Keratinocyte (primary cell): ENCODE data around the gene PKP4. TPM values are rescaled to one million over a fixed set of nuclear protein-coding genes. Genes with fewer than 3 reads are reported as not detected.

Experiments used
- DNase-seq: peaks from one replicate; pipeline ENCODE4 v3.0.0-alpha.2; 2011; ENCODE audit warnings: low read depth, missing footprints, low spot score
- FAIRE-seq: peaks from 2 replicates; lab custom pipeline; 2011; peaks lifted over from hg19 to GRCh38; lab: Jason Lieb, UNC
- H2AFZ ChIP-seq: 2 replicates; pipeline ENCODE4 v1.6.0; 2012; ENCODE audit warnings: low read length, control low read depth, inconsistent platforms; ENCODE audit not compliant: control insufficient read depth
- H3K27ac ChIP-seq: 2 replicates; pipeline ENCODE4 v1.5.1; 2011; ENCODE audit warnings: low read length; ENCODE audit not compliant: control insufficient read depth, insufficient read depth
- H3K27me3 ChIP-seq: 3 replicates; pipeline ENCODE4 v1.6.0; 2011; ENCODE audit warnings: low read length; ENCODE audit not compliant: control insufficient read depth, insufficient read depth; ENCODE audit errors: extremely low read depth
- H3K36me3 ChIP-seq, 2 experiments: 2 replicates in 1 of 2; 3 replicates in 1 of 2; pipeline ENCODE4 v1.5.1; 2011; ENCODE audit warnings: low read length in 2 of 2, mild to moderate bottlenecking in 1 of 2; ENCODE audit not compliant: control insufficient read depth in 2 of 2, insufficient read depth in 2 of 2; ENCODE audit errors: extremely low read depth in 1 of 2
- H3K4me1 ChIP-seq: 3 replicates; pipeline ENCODE4 v1.5.1; 2011; ENCODE audit warnings: low read length; ENCODE audit not compliant: control insufficient read depth, insufficient read depth; ENCODE audit errors: extremely low read depth
- H3K4me2 ChIP-seq: 3 replicates; pipeline ENCODE4 v1.6.0; 2011; ENCODE audit warnings: low read depth, low read length; ENCODE audit not compliant: control insufficient read depth, insufficient read depth; ENCODE audit errors: extremely low read depth
- H3K4me3 ChIP-seq, 3 experiments: fragments of 200-600 bp in 1 of 3; sonication (generic) in 1 of 3; 2 replicates in 2 of 3; 3 replicates in 1 of 3; pipeline ENCODE4 v1.5.1; 2011 to 2016; ENCODE audit warnings: low read length in 3 of 3, mild to moderate bottlenecking in 3 of 3, control low read depth in 2 of 3, inconsistent platforms in 1 of 3, low read depth in 1 of 3, mixed read lengths in 1 of 3, mixed run types in 1 of 3, moderate library complexity in 1 of 3; ENCODE audit not compliant: control insufficient read depth in 2 of 3, insufficient read depth in 2 of 3; ENCODE audit errors: extremely low read depth in 1 of 3
- H3K79me2 ChIP-seq: 2 replicates; pipeline ENCODE4 v1.6.0; 2012; ENCODE audit warnings: low read length; ENCODE audit not compliant: control insufficient read depth, insufficient read depth
- H3K9ac ChIP-seq: 3 replicates; pipeline ENCODE4 v1.6.0; 2011; ENCODE audit warnings: low read length; ENCODE audit not compliant: control insufficient read depth, insufficient read depth; ENCODE audit errors: extremely low read depth
- H3K9me1 ChIP-seq: 3 replicates; pipeline ENCODE4 v1.6.0; 2011; ENCODE audit warnings: low read length; ENCODE audit not compliant: control insufficient read depth, insufficient read depth; ENCODE audit errors: extremely low read depth
- H3K9me3 ChIP-seq: 2 replicates; pipeline ENCODE4 v1.5.1; 2012; ENCODE audit warnings: low read depth, low read length; ENCODE audit not compliant: control insufficient read depth
- H4K20me1 ChIP-seq: 3 replicates; pipeline ENCODE4 v1.6.0; 2011; ENCODE audit warnings: low read length; ENCODE audit not compliant: control insufficient read depth, insufficient read depth; ENCODE audit errors: extremely low read depth
- CTCF ChIP-seq, 3 experiments: IDR thresholded peaks in 1 of 3; conservative IDR thresholded peaks in 1 of 3; optimal IDR thresholded peaks in 1 of 3; 2 replicates in 2 of 3; 3 replicates in 1 of 3; pipeline versions ENCODE3 to v1.5.1; 2011; ENCODE audit warnings: low read length in 3 of 3, mild to moderate bottlenecking in 3 of 3, moderate library complexity in 2 of 3, control low read depth in 1 of 3, inconsistent platforms in 1 of 3; ENCODE audit not compliant: insufficient read depth in 2 of 3; ENCODE audit errors: extremely low read depth in 1 of 3
- EZH2 ChIP-seq: IDR thresholded peaks from one replicate; pipeline ENCODE4 v1.6.1; 2012; ENCODE audit warnings: inconsistent platforms, mild to moderate bottlenecking, low read length, moderate library complexity
- dilution Hi-C: fragments of 300-500 bp; cut with MboI; formaldehyde crosslinking; loops from one replicate; pipeline ENCODE4 v1.7.0; 2020; ENCODE audit warnings: low sequenced_read_pairs; ENCODE audit not compliant: extremely low pct_ligation_motif_present
- polyA plus RNA-seq, 5 experiments: library from polyadenylated mRNA; depleted of rRNA in 3 of 5; stranded (reverse) in 3 of 5; stranded (forward) in 1 of 5; unstranded in 1 of 5; fragments of >200 nt; gene quantifications; 1 replicate in 1 of 5; 2 replicates in 3 of 5; 3 replicates in 1 of 5; pipeline versions ENCODE4 v1.2.1 to v1.2.3, GENCODE V29; 2011 to 2012; ENCODE audit warnings: missing spikeins in 2 of 5, low read depth in 1 of 5, low replicate concordance in 1 of 5

The PKP4 gene
- polyA plus RNA-seq, 1 donor (not counting 4 experiments of a cell fraction or from before 2014, with no cell fraction given) = 43.8 TPM

- Histone ChIP-seq H4K20me1 (peaks cover 3% of the 10 kb centered on the region), H3K9me3 (no peaks in the 10 kb centered on the region), H3K4me3 (no peak overlapping the region), H3K4me2 (no peak overlapping the region), H3K9ac (no peak overlapping the region), H3K79me2 (no peaks in the 10 kb centered on the region), H2AFZ (no peak overlapping the region), H3K27ac (no peak overlapping the region), H3K27me3 (no peaks in the 10 kb centered on the region), H3K9me1 (no peaks in the 10 kb centered on the region), H3K36me3 (peaks cover 33 to 38% of the 10 kb centered on the region in 2 experiments), H3K4me1 (no peaks in the 10 kb centered on the region)
- dilution Hi-C loops = no loop called here
- no peak for DNase-seq
- no peak for FAIRE-seq
- TF ChIP-seq CTCF (optimal IDR thresholded peaks at IDR 0.05 in 1 of 3, IDR thresholded peaks at IDR 0.05 in 1 of 3, conservative IDR thresholded peaks at IDR 0.05 in 1 of 3; ENCODE audit: extremely low read depth in 1 of 3, insufficient read depth in 2 of 3, low read length in 3 of 3) = no peak
- no peak for TF ChIP-seq EZH2
These were observed 208.2 kb downstream of the PKP4 start for GRCh38 chr2:158664987-158665386.

GRCh38 chr2:158665536-158666302, 209.0 kb downstream of the PKP4 start:
- no peaks in the 10 kb centered on the region for H3K9me3 ChIP-seq
- FAIRE-seq (no peak), DNase-seq (no peak)
- dilution Hi-C loops = no loop called here
- no peaks in the 10 kb centered on the region for H3K27me3 ChIP-seq
- H4K20me1 ChIP-seq = peaks cover 3% of the 10 kb centered on the region
- H3K27ac ChIP-seq = no peak overlapping the region
- TF ChIP-seq EZH2 (no peak), CTCF (optimal IDR thresholded peaks at IDR 0.05 in 1 of 3, IDR thresholded peaks at IDR 0.05 in 1 of 3, conservative IDR thresholded peaks at IDR 0.05 in 1 of 3; ENCODE audit: extremely low read depth in 1 of 3, insufficient read depth in 2 of 3, low read length in 3 of 3) (no peak)
- no peaks in the 10 kb centered on the region for H3K4me1 ChIP-seq
- H2AFZ ChIP-seq = no peak overlapping the region
- no peaks in the 10 kb centered on the region for H3K9me1 ChIP-seq
- peaks cover 36 to 38% of the 10 kb centered on the region in 2 experiments for H3K36me3 ChIP-seq
- no peaks in the 10 kb centered on the region for H3K79me2 ChIP-seq
- no peak overlapping the region for H3K4me2 ChIP-seq
- no peak overlapping the region for H3K4me3 ChIP-seq
- no peak overlapping the region for H3K9ac ChIP-seq
